Measurements from ENCODE around the gene ODC1.
A peak's percentile ranks its signal among the peaks of the same experiment; 100 is the strongest.

DNA sequence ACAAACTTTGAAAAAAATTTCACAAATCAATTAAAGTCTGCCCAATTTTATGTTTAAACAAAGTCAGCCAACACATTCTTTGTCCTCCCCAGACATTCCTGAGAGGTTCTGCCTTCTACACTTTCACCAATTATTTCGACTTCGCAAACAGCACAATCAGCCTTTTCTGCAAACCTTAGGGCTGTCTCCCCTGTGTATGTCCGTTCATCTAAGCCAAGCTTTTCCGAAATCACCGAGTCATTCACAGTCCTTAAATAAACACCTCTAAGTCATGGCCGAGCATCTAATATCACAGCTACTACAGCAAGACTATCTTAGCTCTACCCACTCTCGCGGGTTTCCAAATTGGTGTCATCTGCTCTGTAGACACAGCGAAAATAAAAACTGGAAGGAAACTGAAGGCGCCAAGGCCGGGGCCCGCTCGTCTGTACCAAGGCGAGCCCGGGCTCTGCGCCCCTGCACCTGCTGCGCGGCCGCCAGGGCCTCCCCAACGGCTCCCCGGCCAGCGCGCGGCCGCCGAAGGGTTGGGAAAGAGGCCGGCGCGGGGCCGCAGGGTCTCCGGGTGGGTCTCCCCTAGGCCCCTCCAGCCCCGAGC lies 730 bp downstream of the ODC1 start:
- TF ChIP-seq BHLHE40 (IDR thresholded peaks at IDR 0.05; ENCODE audit: borderline replicate concordance) (no peak), LEF1 (IDR thresholded peaks at IDR 0.05; ENCODE audit: borderline replicate concordance) (no peak), ELF4 (IDR thresholded peaks at IDR 0.05) (no peak), SUZ12 (IDR thresholded peaks at IDR 0.05) (no peak), ZNF384 (IDR thresholded peaks at IDR 0.05) (no peak), NFRKB (IDR thresholded peaks at IDR 0.05) (no peak), FOXM1 (IDR thresholded peaks at IDR 0.05; ENCODE audit: borderline replicate concordance) (no peak), FOXK2 (IDR thresholded peaks at IDR 0.05) (no peak), FOXA1 (IDR thresholded peaks at IDR 0.05) (no peak), SP1 (IDR thresholded peaks at IDR 0.05) (no peak), L3MBTL2 (conservative IDR thresholded peaks at IDR 0.05) (0 out of 2 replicates have a peak, but pooled peaks have one; percentile 2), TARDBP (IDR thresholded peaks at IDR 0.05) (no peak)

Measured in HEK293T (cell line).